ENCODE results near the gene COBLL1. TPM values are rescaled to one million over a fixed set of nuclear protein-coding genes. Genes with fewer than 3 reads are reported as not detected.

Gene COBLL1
- total RNA-seq, 1 experiment from 2014 or later, result 5.9 TPM

DNA sequence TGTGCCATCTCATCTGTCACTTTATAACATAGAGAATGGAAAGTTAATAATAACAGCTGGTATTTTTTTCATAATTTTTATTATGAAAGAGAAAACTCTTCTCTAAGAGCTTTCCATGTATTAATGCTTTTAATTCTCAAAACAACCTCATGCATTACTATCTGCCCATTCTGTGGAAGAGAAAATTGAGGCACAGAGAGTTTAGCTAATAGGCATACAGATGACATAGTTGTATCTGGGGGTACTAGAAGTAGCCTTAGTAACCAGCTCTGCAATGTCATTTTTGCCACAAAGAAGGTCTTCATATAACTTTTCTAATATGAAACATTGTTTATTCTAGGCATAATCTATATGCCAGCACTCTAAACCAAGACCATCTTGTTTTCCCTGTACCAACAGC lies 36.3 kb upstream of the COBLL1 start:
- no peak overlapping the region for H3K27ac ChIP-seq (ENCODE audit: insufficient read length, low read depth, low read length)
- no peak overlapping the region for H3K23ac ChIP-seq (ENCODE audit: insufficient read length, low read depth, low read length)
- Mint-ChIP-seq H3K27ac (no peak overlapping the region), H3K9me3 (no peaks in the 10 kb centered on the region; a peak in 1 of 5 replicates), H3K4me3 (no peak overlapping the region), H3K4me1 (peaks cover 7 to 8% of the 10 kb centered on the region in 2 experiments), H3K36me3 (ENCODE audit: insufficient read depth in 1 of 3, low read depth in 3 of 3) (no peaks in the 10 kb centered on the region), H3K27me3 (ENCODE audit: low read depth) (no peaks in the 10 kb centered on the region)
- TF ChIP-seq, protein P1, sequence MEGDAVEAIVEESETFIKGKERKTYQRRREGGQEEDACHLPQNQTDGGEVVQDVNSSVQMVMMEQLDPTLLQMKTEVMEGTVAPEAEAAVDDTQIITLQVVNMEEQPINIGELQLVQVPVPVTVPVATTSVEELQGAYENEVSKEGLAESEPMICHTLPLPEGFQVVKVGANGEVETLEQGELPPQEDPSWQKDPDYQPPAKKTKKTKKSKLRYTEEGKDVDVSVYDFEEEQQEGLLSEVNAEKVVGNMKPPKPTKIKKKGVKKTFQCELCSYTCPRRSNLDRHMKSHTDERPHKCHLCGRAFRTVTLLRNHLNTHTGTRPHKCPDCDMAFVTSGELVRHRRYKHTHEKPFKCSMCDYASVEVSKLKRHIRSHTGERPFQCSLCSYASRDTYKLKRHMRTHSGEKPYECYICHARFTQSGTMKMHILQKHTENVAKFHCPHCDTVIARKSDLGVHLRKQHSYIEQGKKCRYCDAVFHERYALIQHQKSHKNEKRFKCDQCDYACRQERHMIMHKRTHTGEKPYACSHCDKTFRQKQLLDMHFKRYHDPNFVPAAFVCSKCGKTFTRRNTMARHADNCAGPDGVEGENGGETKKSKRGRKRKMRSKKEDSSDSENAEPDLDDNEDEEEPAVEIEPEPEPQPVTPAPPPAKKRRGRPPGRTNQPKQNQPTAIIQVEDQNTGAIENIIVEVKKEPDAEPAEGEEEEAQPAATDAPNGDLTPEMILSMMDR (conservative IDR thresholded peaks at IDR 0.05), result no peak
- H3K4ac ChIP-seq (ENCODE audit: low read depth, low read length), result no peak overlapping the region
- no peak overlapping the region for H2AFZ ChIP-seq (ENCODE audit: low read length)
- no peaks in the 10 kb centered on the region for H3K23me2 ChIP-seq (ENCODE audit: insufficient read length, low read depth, low read length, poor library complexity, severe bottlenecking)
- H3K9ac ChIP-seq (ENCODE audit: extremely low read depth, insufficient read length, low read length), result no peak overlapping the region
- no peak overlapping the region for H2BK12ac ChIP-seq (ENCODE audit: insufficient read length, low read depth, low read length)
- no peak overlapping the region for H4K5ac ChIP-seq (ENCODE audit: insufficient read length, low read depth, low read length)
- H2BK5ac ChIP-seq (ENCODE audit: insufficient read length, low read length), result no peak overlapping the region
- no peak overlapping the region for H3K56ac ChIP-seq (ENCODE audit: insufficient read length, low read depth, low read length)
- no peak overlapping the region for H4K8ac ChIP-seq (replicated peaks; ENCODE audit: insufficient read length, low read depth, low read length)
- H4K20me1 ChIP-seq (ENCODE audit: control insufficient read depth, insufficient read depth, insufficient read length), result no peaks in the 10 kb centered on the region
- H3K18ac ChIP-seq (ENCODE audit: insufficient read length, low read depth, low read length), result no peak overlapping the region
- no peaks in the 10 kb centered on the region for H3K27me3 ChIP-seq (ENCODE audit: insufficient read depth, low read length)
- H3K79me1 ChIP-seq (ENCODE audit: insufficient read depth, low read depth, low read length, poor library complexity, severe bottlenecking), result no peaks in the 10 kb centered on the region
- no peak overlapping the region for H2BK120ac ChIP-seq (ENCODE audit: low read depth, low read length, poor library complexity, severe bottlenecking)
- H4K91ac ChIP-seq (ENCODE audit: insufficient read length, low read depth, low read length), result no peak overlapping the region
- H3K4me1 ChIP-seq (ENCODE audit: insufficient read depth, low read length), result no peaks in the 10 kb centered on the region
- H3K79me2 ChIP-seq (ENCODE audit: insufficient read depth, low read length), result no peaks in the 10 kb centered on the region
- no peak overlapping the region for H3T11ph ChIP-seq (ENCODE audit: low read length)
- no peak overlapping the region for H3K4me2 ChIP-seq (ENCODE audit: insufficient read depth, insufficient read length, low read length)
- H2BK20ac ChIP-seq (ENCODE audit: low read depth, low read length, poor library complexity, severe bottlenecking), result no peak overlapping the region
- no peak overlapping the region for H3K14ac ChIP-seq (ENCODE audit: insufficient read depth, low read length)
- no peak overlapping the region for H2AK5ac ChIP-seq (ENCODE audit: insufficient read length, low read length)
- no peak for DNase-seq
- H2BK15ac ChIP-seq (ENCODE audit: low read depth, low read length), result no peak overlapping the region
- no peaks in the 10 kb centered on the region for H3K9me3 ChIP-seq (ENCODE audit: control insufficient read depth, low read depth, low read length)
